Left lung (tissue), 10 donors: ENCODE data around the gene ZFYVE9. TPM values are rescaled to one million over a fixed set of nuclear protein-coding genes. Genes with fewer than 3 reads are reported as not detected.
A peak's percentile ranks its signal among the peaks of the same experiment; 100 is the strongest.

Experiments
- ATAC-seq: fragments of 200-7000 bp; cut with Tn5 transposase; one replicate; pipeline ENCODE4 v1.9.1; 2020; ENCODE audit warnings: moderate library complexity
- DNase-seq, 4 donors: peaks; one replicate each; pipeline ENCODE4 v3.0.0-alpha.2; 2013 to 2020
- H3K27ac ChIP-seq, 2 donors: fragments of 200-600 bp; sonication (generic) in 1 of 2; one replicate each; pipeline versions ENCODE4 v1.5.0 to v1.8.0; 2020 to 2021
- H3K27me3 ChIP-seq, 2 donors: fragments of 200-600 bp; sonication (generic) in 1 of 2; one replicate each; pipeline versions ENCODE4 v1.5.0 to v1.8.0; 2020 to 2021
- H3K36me3 ChIP-seq, 2 donors: fragments of 200-600 bp; sonication (generic) in 1 of 2; one replicate each; pipeline versions ENCODE4 v1.5.0 to v1.8.0; 2020 to 2021
- H3K4me1 ChIP-seq, 2 donors: fragments of 200-600 bp; one replicate each; pipeline ENCODE4 v1.8.0; 2021
- H3K4me3 ChIP-seq, 2 donors: fragments of 200-600 bp; sonication (generic) in 1 of 2; one replicate each; pipeline versions ENCODE4 v1.5.0 to v1.8.0; 2020 to 2021; ENCODE audit warnings: mild to moderate bottlenecking in 1 of 2
- H3K9me3 ChIP-seq, 2 donors: fragments of 200-600 bp; sonication (generic) in 1 of 2; one replicate each; pipeline versions ENCODE4 v1.5.0 to v1.8.0; 2020 to 2021
- CTCF ChIP-seq, 2 donors: fragments of 200-600 bp; sonication (generic) in 1 of 2; IDR thresholded peaks; one replicate each; pipeline versions ENCODE4 v1.5.0 to v1.8.0; 2021; ENCODE audit warnings: antibody characterized with exemption in 2 of 2
- intact Hi-C, 2 donors: fragments of 100-400 bp; cut with DNase I; formaldehyde crosslinking; loops; one replicate each; pipeline versions ENCODE4 v1.11.2 to v1.14.2; 2022
- polyA plus RNA-seq, 6 donors: library from polyadenylated mRNA; unstranded; fragments of 120-200 nt; gene quantifications; one replicate each; pipeline ENCODE4 v1.2.1, GENCODE V29; 2013; ENCODE audit not compliant: insufficient read length in 6 of 6
- total RNA-seq, 2 donors: library from RNA; stranded (reverse); fragmentation: NEBNext Ultra II Directional; extraction: Animal tissue kit (Norgen Biotek cat#: 25700); gene quantifications; one replicate each; pipeline ENCODE4 v1.2.1, GENCODE V29; 2021
- donor health status: DM: no; HTN: yes; CAD: no.
- donor health status: DM: no; HTN: no; CAD: no.

Gene ZFYVE9
- total and polyA plus RNA-seq, 8 donors: 15.2 to 38.1 (median 32.8) TPM

- Histone ChIP-seq H3K27me3 (peaks cover 0 to 3% of the 10 kb centered on the region in 2 donors), H3K9me3 (no peaks in the 10 kb centered on the region), H3K4me1 (peaks cover 0 to 9% of the 10 kb centered on the region in 2 donors), H3K4me3 (no peak overlapping the region), H3K36me3 (no peaks in the 10 kb centered on the region), H3K27ac (no peak overlapping the region)
- TF ChIP-seq CTCF (IDR thresholded peaks at IDR 0.05): no peak
- ATAC-seq: no peak
- intact Hi-C loops: no loop called here
- no peak for DNase-seq
Observed at GRCh38 chr1:52266507-52266906, 124.6 kb downstream of the ZFYVE9 start.

DNA sequence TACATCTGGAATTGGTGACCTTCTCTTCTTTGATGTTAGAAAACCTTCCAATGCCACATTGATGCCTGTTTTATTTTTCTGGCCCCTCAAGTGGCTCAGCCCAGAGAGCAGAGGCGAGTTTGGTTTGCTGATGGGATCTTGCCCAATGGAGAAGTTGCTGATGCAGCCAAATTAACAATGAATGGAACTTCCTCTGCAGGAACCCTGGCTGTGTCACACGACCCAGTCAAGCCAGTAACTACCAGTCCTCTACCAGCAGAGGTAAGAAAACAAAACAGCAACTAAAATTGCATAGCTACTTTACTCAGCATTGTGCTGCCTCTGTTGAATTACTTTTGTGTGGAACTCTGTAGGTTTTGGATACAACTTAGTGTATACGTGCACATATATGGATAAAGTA is 126.5 kb downstream of the ZFYVE9 start:
- ATAC-seq: peak; percentile 74

DNA sequence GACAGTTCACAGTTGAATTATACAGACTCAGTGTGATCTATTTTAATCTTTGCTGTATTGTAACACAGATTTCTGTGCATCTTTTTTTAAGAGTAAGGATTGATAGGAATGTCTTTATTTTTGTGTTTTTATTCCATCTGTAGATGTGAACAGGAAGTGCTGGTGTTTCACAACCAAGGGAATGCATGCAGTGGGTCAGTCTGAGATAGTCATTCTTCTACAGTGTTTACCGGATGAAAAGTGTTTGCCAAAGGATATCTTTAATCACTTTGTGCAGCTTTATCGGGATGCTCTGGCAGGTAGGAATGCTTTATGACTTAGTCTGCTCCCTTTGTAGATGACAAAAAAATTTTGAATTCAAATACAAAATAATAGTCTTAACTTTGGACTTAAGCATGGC is 139.6 kb downstream of the ZFYVE9 start:
- Histone ChIP-seq H3K9me3 (no peaks in the 10 kb centered on the region), H3K27ac (no peak overlapping the region), H3K4me3 (no peak overlapping the region), H3K36me3 (no peaks in the 10 kb centered on the region), H3K4me1 (no peaks in the 10 kb centered on the region), H3K27me3 (no peaks in the 10 kb centered on the region)
- intact Hi-C loops: no loop called here
- ATAC-seq (no peak), DNase-seq (no peak)
- no peak for TF ChIP-seq CTCF (IDR thresholded peaks at IDR 0.05)

More for the DNA sequence above, 126.5 kb downstream of the ZFYVE9 start:
- Histone ChIP-seq H3K36me3 (no peaks in the 10 kb centered on the region), H3K27me3 (no peaks in the 10 kb centered on the region), H3K27ac (no peak overlapping the region), H3K9me3 (no peaks in the 10 kb centered on the region), H3K4me3 (no peak overlapping the region), H3K4me1 (peaks cover 0 to 6% of the 10 kb centered on the region in 2 donors)
- intact Hi-C loops: no loop called here
- peak in 2 of 4 donors; percentile 3 to 49 for DNase-seq
- no peak for TF ChIP-seq CTCF (IDR thresholded peaks at IDR 0.05)

DNA sequence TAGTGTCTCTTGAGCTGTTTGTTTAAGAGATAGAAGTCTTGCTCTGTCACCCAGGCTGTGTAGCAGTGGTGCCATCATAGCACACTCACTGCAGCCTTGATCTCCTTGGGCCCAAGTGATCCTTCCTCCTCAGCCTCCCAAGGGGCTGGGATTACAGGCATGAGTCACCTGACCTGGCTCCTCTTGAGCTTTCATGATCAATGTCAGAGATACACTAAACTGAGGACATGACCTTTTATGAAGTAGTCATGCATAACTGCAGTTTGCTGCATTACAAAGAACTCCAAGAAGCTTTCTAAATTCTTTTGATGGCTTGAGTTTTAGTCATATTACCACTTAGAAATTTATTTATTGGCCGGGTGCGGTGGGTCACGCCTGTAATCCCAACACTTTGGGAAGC is 146.4 kb downstream of the ZFYVE9 start:
- Histone ChIP-seq H3K27me3 (no peaks in the 10 kb centered on the region), H3K27ac (no peak overlapping the region), H3K4me3 (no peak overlapping the region), H3K9me3 (no peaks in the 10 kb centered on the region), H3K36me3 (no peaks in the 10 kb centered on the region), H3K4me1 (no peaks in the 10 kb centered on the region)
- no peak for DNase-seq
- intact Hi-C loops: no loop called here
- no peak for TF ChIP-seq CTCF (IDR thresholded peaks at IDR 0.05)
- no peak for ATAC-seq

GRCh38 chr1:52294580-52294979 is 152.7 kb downstream of the ZFYVE9 start:
- Histone ChIP-seq H3K36me3 (no peaks in the 10 kb centered on the region), H3K4me3 (no peak overlapping the region)

More at GRCh38 chr1:52294580-52294979, 152.7 kb downstream of the ZFYVE9 start:
- ATAC-seq (no peak), DNase-seq (no peak)
- intact Hi-C loops: no loop called here
- Histone ChIP-seq H3K27ac (no peak overlapping the region), H3K27me3 (no peaks in the 10 kb centered on the region), H3K9me3 (no peaks in the 10 kb centered on the region), H3K4me1 (no peaks in the 10 kb centered on the region)
- no peak for TF ChIP-seq CTCF (IDR thresholded peaks at IDR 0.05)
